ENCODE measurements around the gene NFATC2IP. TPM values are rescaled to one million over a fixed set of nuclear protein-coding genes. Genes with fewer than 3 reads are reported as not detected.

The NFATC2IP gene
- total RNA-seq = 12.8 and 14.1 TPM in 2 replicates

GRCh38 chr16:28950648-28951409 is at the start of gene NFATC2IP:
NFATC2IP (plus strand) TSS chr16:28950937; CDS start chr16:28951012, 75 bp downstream.

DNA sequence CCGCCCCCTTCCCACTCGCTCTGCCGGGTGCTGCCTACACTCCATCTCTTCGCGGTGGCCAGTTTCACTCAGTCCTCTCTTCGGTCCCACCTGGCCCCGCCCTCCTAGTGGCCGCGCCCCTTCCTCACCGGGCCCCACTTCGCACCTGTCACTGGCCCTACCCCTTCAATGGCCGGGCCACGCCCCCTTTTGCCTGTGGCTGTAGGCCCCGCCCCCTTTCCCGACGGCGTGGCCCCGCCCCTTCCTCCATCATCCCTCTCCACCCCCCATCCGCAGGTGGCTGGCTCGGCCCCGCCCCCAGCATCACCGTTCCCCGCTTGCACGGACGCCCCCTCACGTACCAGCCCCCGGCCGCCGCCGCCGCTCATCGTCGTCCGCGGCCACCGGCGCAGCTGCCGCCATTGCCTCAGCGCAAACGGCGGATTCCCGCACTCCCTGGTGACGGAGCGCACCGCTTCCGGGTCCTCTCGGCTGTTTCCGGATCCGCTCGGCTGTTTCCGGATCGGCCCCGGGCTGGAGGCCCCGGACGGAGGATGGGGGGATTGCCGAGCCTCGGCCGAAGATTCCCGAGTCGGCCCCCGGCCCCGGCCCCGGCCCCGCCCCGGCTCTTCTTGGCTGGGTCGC is 25.9 kb upstream of the NFATC2IP start, which contains the start of gene RABEP2:
TSS of gene RABEP2 (minus strand) at position 477 of the 624 bp plus-strand sequence. CDS start at position 402, 75 bp downstream.

DNA sequence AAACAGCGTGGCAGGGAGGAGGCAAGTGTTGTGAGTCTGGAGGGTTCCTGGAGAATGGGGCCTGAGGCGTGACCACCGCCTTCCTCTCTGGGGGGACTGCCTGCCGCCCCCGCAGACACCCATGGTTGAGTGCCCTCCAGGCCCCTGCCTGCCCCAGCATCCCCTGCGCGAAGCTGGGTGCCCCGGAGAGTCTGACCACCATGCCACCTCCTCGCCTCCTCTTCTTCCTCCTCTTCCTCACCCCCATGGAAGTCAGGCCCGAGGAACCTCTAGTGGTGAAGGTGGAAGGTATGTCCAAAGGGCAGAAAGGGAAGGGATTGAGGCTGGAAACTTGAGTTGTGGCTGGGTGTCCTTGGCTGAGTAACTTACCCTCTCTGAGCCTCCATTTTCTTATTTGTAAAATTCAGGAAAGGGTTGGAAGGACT is 18.9 kb upstream of the NFATC2IP start, which contains the start of gene CD19:
TSS of gene CD19 (plus strand) at position 171 of the 425 bp plus-strand sequence. CDS start at position 201, 30 bp downstream.

GRCh38 chr16:28974437-28975157 is 23.9 kb downstream of the NFATC2IP start, which contains the start of gene SPNS1:
SPNS1 (plus strand) TSS chr16:28974778; CDS start chr16:28975152, 374 bp downstream.

DNA sequence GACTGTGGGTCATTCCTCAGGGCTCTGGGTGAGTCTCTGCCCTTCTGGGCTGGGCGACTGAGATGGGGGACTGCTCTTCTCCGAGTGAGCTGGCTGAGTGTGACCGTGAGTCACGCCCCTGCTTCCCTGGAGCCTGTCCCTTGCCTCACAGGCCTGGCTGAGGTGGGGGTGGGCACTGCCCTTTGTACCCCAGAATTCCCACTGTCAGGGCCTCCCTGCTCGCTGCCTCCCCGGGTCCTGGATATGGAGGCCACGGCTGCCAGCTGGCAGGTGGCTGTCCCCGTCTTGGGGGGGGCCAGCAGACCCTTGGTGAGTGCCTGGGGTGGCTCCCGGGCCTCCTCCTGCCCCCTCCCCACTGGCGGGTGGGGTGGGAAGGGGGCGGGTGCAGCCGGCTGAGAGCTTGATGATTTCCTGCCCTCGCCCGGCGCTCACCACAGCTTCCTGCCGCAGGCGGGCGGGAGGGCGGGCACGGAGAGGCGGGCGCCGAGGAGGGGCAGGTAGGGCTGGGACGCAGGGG is 33.9 kb downstream of the NFATC2IP start, which contains the start of gene LAT:
TSS of gene LAT (plus strand) at position 434 of the 517 bp plus-strand sequence. CDS start 366 bp downstream, outside the sequence.

Other genes with a start within 250 kb of the NFATC2IP start
- 218 and 530 TPM in 2 replicates for gene EIF3C, start 239.5 kb upstream of the NFATC2IP start, total RNA-seq
- gene NPIPB9, start 199.2 kb upstream of the NFATC2IP start, total RNA-seq = 0.26 and 1.2 TPM in 2 replicates
- 26.0 and 40.7 TPM in 2 replicates for gene ATXN2L, start 127.9 kb upstream of the NFATC2IP start, total RNA-seq
- gene TUFM, start 104.6 kb upstream of the NFATC2IP start, total RNA-seq = 81.1 and 100 TPM in 2 replicates
- 11.2 and 11.6 TPM in 2 replicates for gene SH2B1, start 87.1 kb upstream of the NFATC2IP start, total RNA-seq
- under 0.01 and 0.12 TPM in 2 replicates for gene ATP2A1, start 72.4 kb upstream of the NFATC2IP start, total RNA-seq
- gene RABEP2, start 25.7 kb upstream of the NFATC2IP start, total RNA-seq = 37.1 and 43.3 TPM in 2 replicates
- not detected in 2 replicates for gene CD19, start 19.0 kb upstream of the NFATC2IP start, total RNA-seq
- 24.4 and 25.6 TPM in 2 replicates for gene SPNS1, start 23.8 kb downstream of the NFATC2IP start, total RNA-seq
- 0.53 and 0.68 TPM in 2 replicates for gene LAT, start 34.1 kb downstream of the NFATC2IP start, total RNA-seq